H9 (cell line): Measurements from ENCODE around the gene CTCF. TPM values are rescaled to one million over a fixed set of nuclear protein-coding genes. Genes with fewer than 3 reads are reported as not detected.

Experiments used
- DNase-seq: peaks from one replicate; pipeline ENCODE4 v3.0.0-alpha.2; 2017
- H2AFZ ChIP-seq: one replicate; pipeline ENCODE4 v1.6.1; 2013; ENCODE audit warnings: mild to moderate bottlenecking, low read length, control low read depth, moderate library complexity
- H2AK5ac ChIP-seq: 2 replicates; pipeline ENCODE4 v1.6.1; 2013; ENCODE audit warnings: low read length, control low read depth, mixed read lengths; ENCODE audit not compliant: insufficient read length
- H2BK120ac ChIP-seq: one replicate; pipeline ENCODE4 v1.6.1; 2013; ENCODE audit warnings: low read depth, mild to moderate bottlenecking, low read length, control low read depth, inconsistent platforms; ENCODE audit not compliant: poor library complexity, severe bottlenecking
- H2BK12ac ChIP-seq: 2 replicates; pipeline ENCODE4 v1.6.1; 2013; ENCODE audit warnings: low read length, control low read depth, mixed read lengths, low read depth; ENCODE audit not compliant: insufficient read length
- H2BK15ac ChIP-seq: 2 replicates; pipeline ENCODE4 v1.6.1; 2013; ENCODE audit warnings: low read depth, low read length, control low read depth
- H2BK20ac ChIP-seq: one replicate; pipeline ENCODE4 v1.6.1; 2013; ENCODE audit warnings: low read depth, mild to moderate bottlenecking, low read length, control low read depth, inconsistent platforms; ENCODE audit not compliant: poor library complexity, severe bottlenecking
- H2BK5ac ChIP-seq: 2 replicates; pipeline ENCODE4 v1.6.1; 2013; ENCODE audit warnings: low read length, control low read depth, mixed read lengths; ENCODE audit not compliant: insufficient read length
- H3K14ac ChIP-seq: 2 replicates; pipeline ENCODE4 v1.6.1; 2013; ENCODE audit warnings: low read length, control low read depth; ENCODE audit not compliant: insufficient read depth
- H3K18ac ChIP-seq: 2 replicates; pipeline ENCODE4 v1.6.1; 2013; ENCODE audit warnings: low read depth, mild to moderate bottlenecking, mixed read lengths, low read length, control low read depth; ENCODE audit not compliant: insufficient read length
- H3K23ac ChIP-seq: 2 replicates; pipeline ENCODE4 v1.6.1; 2013; ENCODE audit warnings: low read length, control low read depth, mixed read lengths, low read depth; ENCODE audit not compliant: insufficient read length
- H3K23me2 ChIP-seq: 2 replicates; pipeline ENCODE4 v1.6.1; 2013; ENCODE audit warnings: low read depth, mild to moderate bottlenecking, mixed read lengths, low read length, control low read depth; ENCODE audit not compliant: insufficient read length, poor library complexity, severe bottlenecking
- H3K27ac ChIP-seq: 2 replicates; pipeline ENCODE4 v1.5.1; 2013; ENCODE audit warnings: low read length, control low read depth, mixed read lengths, low read depth; ENCODE audit not compliant: insufficient read length
- H3K27me3 ChIP-seq: 2 replicates; pipeline ENCODE4 v1.6.1; 2013; ENCODE audit warnings: low read length, control low read depth, inconsistent platforms; ENCODE audit not compliant: insufficient read depth
- H3K4ac ChIP-seq: 2 replicates; pipeline ENCODE4 v1.6.1; 2013; ENCODE audit warnings: low read depth, mild to moderate bottlenecking, control low read depth, inconsistent platforms, low read length, moderate library complexity
- H3K4me1 ChIP-seq: 2 replicates; pipeline ENCODE4 v1.6.1; 2013; ENCODE audit warnings: low read length, control low read depth, inconsistent platforms; ENCODE audit not compliant: insufficient read depth
- H3K4me2 ChIP-seq: 2 replicates; pipeline ENCODE4 v1.6.1; 2013; ENCODE audit warnings: low read length, control low read depth, mixed read lengths; ENCODE audit not compliant: insufficient read length, insufficient read depth
- H3K56ac ChIP-seq: 2 replicates; pipeline ENCODE4 v1.6.1; 2013; ENCODE audit warnings: low read depth, mild to moderate bottlenecking, mixed read lengths, low read length, control low read depth; ENCODE audit not compliant: insufficient read length
- H3K79me1 ChIP-seq: 2 replicates; pipeline ENCODE4 v1.6.1; 2013; ENCODE audit warnings: low read depth, mild to moderate bottlenecking, moderate library complexity, low read length, control low read depth, inconsistent platforms; ENCODE audit not compliant: insufficient read depth, poor library complexity, severe bottlenecking
- H3K79me2 ChIP-seq: 2 replicates; pipeline ENCODE4 v1.6.1; 2013; ENCODE audit warnings: low read length, control low read depth, inconsistent platforms; ENCODE audit not compliant: insufficient read depth
- H3K9ac ChIP-seq: 2 replicates; pipeline ENCODE4 v1.6.1; 2013; ENCODE audit warnings: low read length, control low read depth, mixed read lengths; ENCODE audit not compliant: insufficient read length; ENCODE audit errors: extremely low read depth
- H3K9me3 ChIP-seq: one replicate; pipeline ENCODE4 v1.6.1; 2013; ENCODE audit warnings: low read depth, low read length, inconsistent platforms; ENCODE audit not compliant: control insufficient read depth
- H3T11ph ChIP-seq: one replicate; pipeline ENCODE4 v1.6.1; 2013; ENCODE audit warnings: mild to moderate bottlenecking, low read length, control low read depth, inconsistent platforms
- H4K20me1 ChIP-seq: one replicate; pipeline ENCODE4 v1.6.1; 2013; ENCODE audit not compliant: control insufficient read depth, insufficient read length, insufficient read depth
- H4K5ac ChIP-seq: 2 replicates; pipeline ENCODE4 v1.6.1; 2013; ENCODE audit warnings: low read depth, mild to moderate bottlenecking, mixed read lengths, low read length, control low read depth; ENCODE audit not compliant: insufficient read length
- H4K8ac ChIP-seq: replicated peaks from 2 replicates; pipeline ENCODE4 v1.6.1; 2013; ENCODE audit warnings: low read length, control low read depth, mixed read lengths, low read depth; ENCODE audit not compliant: insufficient read length
- H4K91ac ChIP-seq: 2 replicates; pipeline ENCODE4 v1.6.1; 2013; ENCODE audit warnings: low read depth, mild to moderate bottlenecking, moderate library complexity, mixed read lengths, low read length, control low read depth; ENCODE audit not compliant: insufficient read length
- H3K27ac Mint-ChIP-seq, 3 experiments: 2 replicates in 2 of 3; 3 replicates in 1 of 3; pipeline ENCODE4 v1.8.0; 2020 to 2021; ENCODE audit warnings: mixed read lengths in 3 of 3, mild to moderate bottlenecking in 1 of 3, moderate library complexity in 1 of 3
- H3K27me3 Mint-ChIP-seq: 2 replicates; pipeline ENCODE4 v1.8.0; 2021; ENCODE audit warnings: low read depth, mild to moderate bottlenecking, moderate library complexity, mixed read lengths
- H3K36me3 Mint-ChIP-seq, 3 experiments: 2 replicates in 2 of 3; 3 replicates in 1 of 3; pipeline ENCODE4 v1.8.0; 2020 to 2021; ENCODE audit warnings: low read depth in 3 of 3, mixed read lengths in 3 of 3; ENCODE audit not compliant: insufficient read depth in 1 of 3
- H3K4me1 Mint-ChIP-seq, 2 experiments: 2 replicates each; pipeline ENCODE4 v1.8.0; 2020; ENCODE audit warnings: mixed read lengths in 2 of 2
- H3K4me3 Mint-ChIP-seq, 2 experiments: 2 replicates in 1 of 2; 3 replicates in 1 of 2; pipeline ENCODE4 v1.8.0; 2020 to 2021; ENCODE audit warnings: mild to moderate bottlenecking in 2 of 2, mixed read lengths in 2 of 2, moderate library complexity in 1 of 2
- H3K9me3 Mint-ChIP-seq, 2 experiments: 2 replicates in 1 of 2; 3 replicates in 1 of 2; pipeline ENCODE4 v1.8.0; 2020; ENCODE audit warnings: mild to moderate bottlenecking in 2 of 2, mixed read lengths in 2 of 2, moderate library complexity in 1 of 2
- CTCF ChIP-seq: fragments of 200-600 bp; sonication (generic); conservative IDR thresholded peaks from 3 replicates; pipeline ENCODE4 v1.8.0; 2021; ENCODE audit warnings: antibody characterized with exemption, mild to moderate bottlenecking
- WGBS: extraction: QIAGEN DNeasy Blood & Tissue Kit; methylation state at CpG from one replicate; pipeline ENCODE4 v1.1.7; 2013; ENCODE audit warnings: missing lambda C conversion rate, low lambda C conversion rate, mixed read lengths; ENCODE audit not compliant: insufficient read length; ENCODE audit errors: extremely low coverage; 5-methylcytosine and 5-hydroxymethylcytosine counted together
- total RNA-seq: library from RNA; stranded (reverse); gene quantifications from 2 replicates; pipeline ENCODE4 v1.2.1, GENCODE V29; 2021

CTCF gene
- total RNA-seq, 1 experiment from 2014 or later: 87.3 TPM

DNA sequence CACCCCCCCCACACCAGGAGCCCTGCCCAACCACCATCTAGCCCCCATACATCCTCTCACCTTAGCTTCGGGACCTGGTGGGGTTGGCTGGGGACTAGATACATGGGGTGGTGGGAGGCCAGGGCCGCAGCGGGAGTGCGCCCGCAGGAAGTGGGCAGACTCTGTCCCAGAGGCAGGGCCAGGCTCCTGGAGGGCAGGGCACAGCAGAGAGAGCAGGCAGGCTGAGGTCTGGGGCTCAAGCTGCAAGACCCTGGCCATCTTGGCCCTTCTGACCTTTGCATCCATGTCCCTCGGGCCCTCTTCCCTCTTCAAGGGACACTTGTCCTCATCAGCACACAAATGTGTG, 101.5 kb downstream of the CTCF start:
- H3K27ac Mint-ChIP-seq: peak overlapping the region in 1 of 3 experiments; percentile 54; a peak in 1 of 7 replicates
- no CpG with 5 or more reads among the region's 6 CpGs for WGBS
- Histone ChIP-seq H2BK120ac (no peak overlapping the region), H3T11ph (no peak overlapping the region), H3K9ac (no peak overlapping the region), H3K4me2 (no peak overlapping the region), H3K18ac (no peak overlapping the region), H3K4me1 (no peaks in the 10 kb centered on the region), H2BK12ac (no peak overlapping the region), H2BK15ac (no peak overlapping the region), H3K23ac (no peak overlapping the region), H3K27ac (no peak overlapping the region), H3K4ac (no peak overlapping the region), H4K20me1 (no peaks in the 10 kb centered on the region), H3K9me3 (no peaks in the 10 kb centered on the region), H4K5ac (no peak overlapping the region), H3K27me3 (no peaks in the 10 kb centered on the region), H3K14ac (no peak overlapping the region), H3K56ac (no peak overlapping the region), H2AK5ac (no peak overlapping the region), H4K8ac (no peak overlapping the region), H3K79me1 (no peaks in the 10 kb centered on the region), H2BK5ac (no peak overlapping the region), H3K23me2 (peaks cover 15% of the 10 kb centered on the region), H3K79me2 (no peaks in the 10 kb centered on the region), H2AFZ (no peak overlapping the region), H4K91ac (no peak overlapping the region), H2BK20ac (no peak overlapping the region)
- H3K27me3 Mint-ChIP-seq: peaks cover 4% of the 10 kb centered on the region
- H3K4me1 Mint-ChIP-seq: peaks cover 16 to 35% of the 10 kb centered on the region in 2 experiments
- H3K9me3 Mint-ChIP-seq: no peaks in the 10 kb centered on the region
- peaks cover 3 to 11% (median 8%) of the 10 kb centered on the region in 3 experiments; a peak in 5 of 7 replicates for H3K36me3 Mint-ChIP-seq
- H3K4me3 Mint-ChIP-seq: peak overlapping the region in 1 of 2 experiments; percentile 60; a peak in 2 of 5 replicates
- no peak for TF ChIP-seq CTCF
- no peak for DNase-seq
